Measurements from ENCODE around the gene TMEM169.

Gene TMEM169

DNA sequence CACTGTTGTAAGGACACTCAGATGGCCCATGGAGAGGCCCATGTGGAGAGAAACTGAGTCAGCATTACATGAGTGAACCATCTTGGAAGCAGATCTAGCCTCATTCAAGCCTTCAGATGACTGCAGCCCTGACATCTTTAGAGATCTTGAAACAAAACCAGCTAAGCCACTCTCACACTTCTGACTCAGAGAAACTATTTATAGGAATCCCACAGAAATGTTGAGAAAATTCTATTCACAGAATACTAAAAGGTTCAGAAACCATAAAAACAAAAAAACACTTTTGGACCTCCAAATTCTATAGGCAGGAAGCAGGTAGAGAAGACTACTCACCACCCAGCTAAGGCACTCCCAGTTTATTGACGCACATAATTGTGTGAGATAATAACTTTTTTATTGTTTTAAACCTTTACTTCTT, 8.7 kb downstream of the TMEM169 start:
- Histone ChIP-seq H3K4me3 (replicated peaks; ENCODE audit: insufficient read depth, low read length) (no peak overlapping the region), H3K27me3 (ENCODE audit: insufficient read depth, poor library complexity, severe bottlenecking) (no peaks in the 10 kb centered on the region), H3K27ac (replicated peaks) (no peak overlapping the region)
- DNase-seq (ENCODE audit: low read depth in 1 of 2, low spot score in 1 of 2): no peak
- no peak for TF ChIP-seq GABPA (IDR thresholded peaks at IDR 0.05; ENCODE audit: low read depth)
- TF ChIP-seq, protein P1, sequence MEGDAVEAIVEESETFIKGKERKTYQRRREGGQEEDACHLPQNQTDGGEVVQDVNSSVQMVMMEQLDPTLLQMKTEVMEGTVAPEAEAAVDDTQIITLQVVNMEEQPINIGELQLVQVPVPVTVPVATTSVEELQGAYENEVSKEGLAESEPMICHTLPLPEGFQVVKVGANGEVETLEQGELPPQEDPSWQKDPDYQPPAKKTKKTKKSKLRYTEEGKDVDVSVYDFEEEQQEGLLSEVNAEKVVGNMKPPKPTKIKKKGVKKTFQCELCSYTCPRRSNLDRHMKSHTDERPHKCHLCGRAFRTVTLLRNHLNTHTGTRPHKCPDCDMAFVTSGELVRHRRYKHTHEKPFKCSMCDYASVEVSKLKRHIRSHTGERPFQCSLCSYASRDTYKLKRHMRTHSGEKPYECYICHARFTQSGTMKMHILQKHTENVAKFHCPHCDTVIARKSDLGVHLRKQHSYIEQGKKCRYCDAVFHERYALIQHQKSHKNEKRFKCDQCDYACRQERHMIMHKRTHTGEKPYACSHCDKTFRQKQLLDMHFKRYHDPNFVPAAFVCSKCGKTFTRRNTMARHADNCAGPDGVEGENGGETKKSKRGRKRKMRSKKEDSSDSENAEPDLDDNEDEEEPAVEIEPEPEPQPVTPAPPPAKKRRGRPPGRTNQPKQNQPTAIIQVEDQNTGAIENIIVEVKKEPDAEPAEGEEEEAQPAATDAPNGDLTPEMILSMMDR (IDR thresholded peaks at IDR 0.05; ENCODE audit: insufficient read depth, low read length): no peak
- TF ChIP-seq SPI1 (IDR thresholded peaks at IDR 0.05; ENCODE audit: borderline replicate concordance, low read depth): no peak
- TF ChIP-seq, protein P2, sequence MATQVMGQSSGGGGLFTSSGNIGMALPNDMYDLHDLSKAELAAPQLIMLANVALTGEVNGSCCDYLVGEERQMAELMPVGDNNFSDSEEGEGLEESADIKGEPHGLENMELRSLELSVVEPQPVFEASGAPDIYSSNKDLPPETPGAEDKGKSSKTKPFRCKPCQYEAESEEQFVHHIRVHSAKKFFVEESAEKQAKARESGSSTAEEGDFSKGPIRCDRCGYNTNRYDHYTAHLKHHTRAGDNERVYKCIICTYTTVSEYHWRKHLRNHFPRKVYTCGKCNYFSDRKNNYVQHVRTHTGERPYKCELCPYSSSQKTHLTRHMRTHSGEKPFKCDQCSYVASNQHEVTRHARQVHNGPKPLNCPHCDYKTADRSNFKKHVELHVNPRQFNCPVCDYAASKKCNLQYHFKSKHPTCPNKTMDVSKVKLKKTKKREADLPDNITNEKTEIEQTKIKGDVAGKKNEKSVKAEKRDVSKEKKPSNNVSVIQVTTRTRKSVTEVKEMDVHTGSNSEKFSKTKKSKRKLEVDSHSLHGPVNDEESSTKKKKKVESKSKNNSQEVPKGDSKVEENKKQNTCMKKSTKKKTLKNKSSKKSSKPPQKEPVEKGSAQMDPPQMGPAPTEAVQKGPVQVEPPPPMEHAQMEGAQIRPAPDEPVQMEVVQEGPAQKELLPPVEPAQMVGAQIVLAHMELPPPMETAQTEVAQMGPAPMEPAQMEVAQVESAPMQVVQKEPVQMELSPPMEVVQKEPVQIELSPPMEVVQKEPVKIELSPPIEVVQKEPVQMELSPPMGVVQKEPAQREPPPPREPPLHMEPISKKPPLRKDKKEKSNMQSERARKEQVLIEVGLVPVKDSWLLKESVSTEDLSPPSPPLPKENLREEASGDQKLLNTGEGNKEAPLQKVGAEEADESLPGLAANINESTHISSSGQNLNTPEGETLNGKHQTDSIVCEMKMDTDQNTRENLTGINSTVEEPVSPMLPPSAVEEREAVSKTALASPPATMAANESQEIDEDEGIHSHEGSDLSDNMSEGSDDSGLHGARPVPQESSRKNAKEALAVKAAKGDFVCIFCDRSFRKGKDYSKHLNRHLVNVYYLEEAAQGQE (IDR thresholded peaks at IDR 0.05; ENCODE audit: insufficient replicate concordance, low read depth): no peak
- no peak for TF ChIP-seq POLR2AphosphoS5 (IDR thresholded peaks at IDR 0.05; ENCODE audit: low read depth)

DNA sequence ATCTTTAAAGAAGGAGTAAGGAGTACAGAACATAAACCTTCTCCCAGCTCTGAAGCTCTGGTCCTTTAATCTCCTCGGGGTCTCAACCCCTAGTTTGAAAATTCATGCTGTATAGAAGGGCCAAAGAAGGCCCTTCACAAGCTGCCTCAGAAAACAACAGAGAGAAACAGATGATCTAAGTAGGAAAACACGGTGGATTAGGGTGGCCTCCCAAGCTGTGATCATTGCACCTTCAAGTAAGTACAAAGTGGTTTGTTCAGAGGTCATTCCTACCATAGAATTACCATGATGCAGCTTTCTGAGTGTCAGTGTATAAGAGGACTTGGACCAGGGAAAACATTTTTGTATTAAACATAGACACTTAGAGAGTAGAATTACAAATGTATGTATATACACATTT, 10.9 kb downstream of the TMEM169 start:
- Histone ChIP-seq H3K4me3 (replicated peaks; ENCODE audit: insufficient read depth, low read length) (no peak overlapping the region), H3K27ac (replicated peaks) (no peak overlapping the region), H3K27me3 (ENCODE audit: insufficient read depth, poor library complexity, severe bottlenecking) (no peaks in the 10 kb centered on the region)
- TF ChIP-seq, protein P1 (IDR thresholded peaks at IDR 0.05; ENCODE audit: insufficient read depth, low read length): no peak
- TF ChIP-seq SPI1 (IDR thresholded peaks at IDR 0.05; ENCODE audit: borderline replicate concordance, low read depth) (no peak), GABPA (IDR thresholded peaks at IDR 0.05; ENCODE audit: low read depth) (no peak), POLR2AphosphoS5 (IDR thresholded peaks at IDR 0.05; ENCODE audit: low read depth) (no peak)
- TF ChIP-seq, protein P2 (IDR thresholded peaks at IDR 0.05; ENCODE audit: insufficient replicate concordance, low read depth): no peak
- DNase-seq (ENCODE audit: low read depth in 1 of 2, low spot score in 1 of 2): no peak

DNA sequence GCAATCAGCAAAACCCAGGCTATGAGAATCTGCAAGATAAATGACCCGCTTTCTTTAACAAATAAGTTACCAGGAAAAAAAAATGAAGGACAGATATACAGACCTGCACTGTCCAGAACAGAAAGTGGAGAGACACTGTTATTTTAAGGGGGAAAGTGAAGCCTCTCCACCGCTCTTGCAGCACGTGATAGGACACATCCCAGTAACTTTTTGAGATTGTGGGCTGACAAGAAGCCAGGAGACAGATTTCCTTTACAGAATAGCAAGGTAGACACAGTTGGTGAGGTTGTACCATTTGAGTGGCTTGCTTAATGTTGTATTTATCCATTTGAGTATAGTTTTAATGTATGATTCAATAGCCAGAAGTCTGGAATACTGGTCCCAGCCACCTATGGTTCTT, 13.0 kb downstream of the TMEM169 start:
- Histone ChIP-seq H3K4me3 (replicated peaks; ENCODE audit: insufficient read depth, low read length) (no peak overlapping the region), H3K27ac (replicated peaks) (no peak overlapping the region), H3K27me3 (ENCODE audit: insufficient read depth, poor library complexity, severe bottlenecking) (no peaks in the 10 kb centered on the region)
- TF ChIP-seq POLR2AphosphoS5 (IDR thresholded peaks at IDR 0.05; ENCODE audit: low read depth) (no peak), GABPA (IDR thresholded peaks at IDR 0.05; ENCODE audit: low read depth) (no peak), SPI1 (IDR thresholded peaks at IDR 0.05; ENCODE audit: borderline replicate concordance, low read depth) (no peak)
- TF ChIP-seq, protein P1 (IDR thresholded peaks at IDR 0.05; ENCODE audit: insufficient read depth, low read length): no peak
- TF ChIP-seq, protein P2 (IDR thresholded peaks at IDR 0.05; ENCODE audit: insufficient replicate concordance, low read depth): no peak
- DNase-seq (ENCODE audit: low read depth in 1 of 2, low spot score in 1 of 2): no peak

Measured in HL-60 (cell line).